H9 (cell line): Measurements from ENCODE around the gene AXIN1. TPM values are rescaled to one million over a fixed set of nuclear protein-coding genes. Genes with fewer than 3 reads are reported as not detected.
A peak's percentile ranks its signal among the peaks of the same experiment; 100 is the strongest.

Experiments used
- DNase-seq: peaks from one replicate; pipeline ENCODE4 v3.0.0-alpha.2; 2017
- H2AFZ ChIP-seq: one replicate; pipeline ENCODE4 v1.6.1; 2013; ENCODE audit warnings: mild to moderate bottlenecking, low read length, control low read depth, moderate library complexity
- H2AK5ac ChIP-seq: 2 replicates; pipeline ENCODE4 v1.6.1; 2013; ENCODE audit warnings: low read length, control low read depth, mixed read lengths; ENCODE audit not compliant: insufficient read length
- H2BK120ac ChIP-seq: one replicate; pipeline ENCODE4 v1.6.1; 2013; ENCODE audit warnings: low read depth, mild to moderate bottlenecking, low read length, control low read depth, inconsistent platforms; ENCODE audit not compliant: poor library complexity, severe bottlenecking
- H2BK12ac ChIP-seq: 2 replicates; pipeline ENCODE4 v1.6.1; 2013; ENCODE audit warnings: low read length, control low read depth, mixed read lengths, low read depth; ENCODE audit not compliant: insufficient read length
- H2BK15ac ChIP-seq: 2 replicates; pipeline ENCODE4 v1.6.1; 2013; ENCODE audit warnings: low read depth, low read length, control low read depth
- H2BK20ac ChIP-seq: one replicate; pipeline ENCODE4 v1.6.1; 2013; ENCODE audit warnings: low read depth, mild to moderate bottlenecking, low read length, control low read depth, inconsistent platforms; ENCODE audit not compliant: poor library complexity, severe bottlenecking
- H2BK5ac ChIP-seq: 2 replicates; pipeline ENCODE4 v1.6.1; 2013; ENCODE audit warnings: low read length, control low read depth, mixed read lengths; ENCODE audit not compliant: insufficient read length
- H3K14ac ChIP-seq: 2 replicates; pipeline ENCODE4 v1.6.1; 2013; ENCODE audit warnings: low read length, control low read depth; ENCODE audit not compliant: insufficient read depth
- H3K18ac ChIP-seq: 2 replicates; pipeline ENCODE4 v1.6.1; 2013; ENCODE audit warnings: low read depth, mild to moderate bottlenecking, mixed read lengths, low read length, control low read depth; ENCODE audit not compliant: insufficient read length
- H3K23ac ChIP-seq: 2 replicates; pipeline ENCODE4 v1.6.1; 2013; ENCODE audit warnings: low read length, control low read depth, mixed read lengths, low read depth; ENCODE audit not compliant: insufficient read length
- H3K23me2 ChIP-seq: 2 replicates; pipeline ENCODE4 v1.6.1; 2013; ENCODE audit warnings: low read depth, mild to moderate bottlenecking, mixed read lengths, low read length, control low read depth; ENCODE audit not compliant: insufficient read length, poor library complexity, severe bottlenecking
- H3K27ac ChIP-seq: 2 replicates; pipeline ENCODE4 v1.5.1; 2013; ENCODE audit warnings: low read length, control low read depth, mixed read lengths, low read depth; ENCODE audit not compliant: insufficient read length
- H3K27me3 ChIP-seq: 2 replicates; pipeline ENCODE4 v1.6.1; 2013; ENCODE audit warnings: low read length, control low read depth, inconsistent platforms; ENCODE audit not compliant: insufficient read depth
- H3K4ac ChIP-seq: 2 replicates; pipeline ENCODE4 v1.6.1; 2013; ENCODE audit warnings: low read depth, mild to moderate bottlenecking, control low read depth, inconsistent platforms, low read length, moderate library complexity
- H3K4me1 ChIP-seq: 2 replicates; pipeline ENCODE4 v1.6.1; 2013; ENCODE audit warnings: low read length, control low read depth, inconsistent platforms; ENCODE audit not compliant: insufficient read depth
- H3K4me2 ChIP-seq: 2 replicates; pipeline ENCODE4 v1.6.1; 2013; ENCODE audit warnings: low read length, control low read depth, mixed read lengths; ENCODE audit not compliant: insufficient read length, insufficient read depth
- H3K56ac ChIP-seq: 2 replicates; pipeline ENCODE4 v1.6.1; 2013; ENCODE audit warnings: low read depth, mild to moderate bottlenecking, mixed read lengths, low read length, control low read depth; ENCODE audit not compliant: insufficient read length
- H3K79me1 ChIP-seq: 2 replicates; pipeline ENCODE4 v1.6.1; 2013; ENCODE audit warnings: low read depth, mild to moderate bottlenecking, moderate library complexity, low read length, control low read depth, inconsistent platforms; ENCODE audit not compliant: insufficient read depth, poor library complexity, severe bottlenecking
- H3K79me2 ChIP-seq: 2 replicates; pipeline ENCODE4 v1.6.1; 2013; ENCODE audit warnings: low read length, control low read depth, inconsistent platforms; ENCODE audit not compliant: insufficient read depth
- H3K9ac ChIP-seq: 2 replicates; pipeline ENCODE4 v1.6.1; 2013; ENCODE audit warnings: low read length, control low read depth, mixed read lengths; ENCODE audit not compliant: insufficient read length; ENCODE audit errors: extremely low read depth
- H3K9me3 ChIP-seq: one replicate; pipeline ENCODE4 v1.6.1; 2013; ENCODE audit warnings: low read depth, low read length, inconsistent platforms; ENCODE audit not compliant: control insufficient read depth
- H3T11ph ChIP-seq: one replicate; pipeline ENCODE4 v1.6.1; 2013; ENCODE audit warnings: mild to moderate bottlenecking, low read length, control low read depth, inconsistent platforms
- H4K20me1 ChIP-seq: one replicate; pipeline ENCODE4 v1.6.1; 2013; ENCODE audit not compliant: control insufficient read depth, insufficient read length, insufficient read depth
- H4K5ac ChIP-seq: 2 replicates; pipeline ENCODE4 v1.6.1; 2013; ENCODE audit warnings: low read depth, mild to moderate bottlenecking, mixed read lengths, low read length, control low read depth; ENCODE audit not compliant: insufficient read length
- H4K8ac ChIP-seq: replicated peaks from 2 replicates; pipeline ENCODE4 v1.6.1; 2013; ENCODE audit warnings: low read length, control low read depth, mixed read lengths, low read depth; ENCODE audit not compliant: insufficient read length
- H4K91ac ChIP-seq: 2 replicates; pipeline ENCODE4 v1.6.1; 2013; ENCODE audit warnings: low read depth, mild to moderate bottlenecking, moderate library complexity, mixed read lengths, low read length, control low read depth; ENCODE audit not compliant: insufficient read length
- H3K27ac Mint-ChIP-seq, 3 experiments: 2 replicates in 2 of 3; 3 replicates in 1 of 3; pipeline ENCODE4 v1.8.0; 2020 to 2021; ENCODE audit warnings: mixed read lengths in 3 of 3, mild to moderate bottlenecking in 1 of 3, moderate library complexity in 1 of 3
- H3K27me3 Mint-ChIP-seq: 2 replicates; pipeline ENCODE4 v1.8.0; 2021; ENCODE audit warnings: low read depth, mild to moderate bottlenecking, moderate library complexity, mixed read lengths
- H3K36me3 Mint-ChIP-seq, 3 experiments: 2 replicates in 2 of 3; 3 replicates in 1 of 3; pipeline ENCODE4 v1.8.0; 2020 to 2021; ENCODE audit warnings: low read depth in 3 of 3, mixed read lengths in 3 of 3; ENCODE audit not compliant: insufficient read depth in 1 of 3
- H3K4me1 Mint-ChIP-seq, 2 experiments: 2 replicates each; pipeline ENCODE4 v1.8.0; 2020; ENCODE audit warnings: mixed read lengths in 2 of 2
- H3K4me3 Mint-ChIP-seq, 2 experiments: 2 replicates in 1 of 2; 3 replicates in 1 of 2; pipeline ENCODE4 v1.8.0; 2020 to 2021; ENCODE audit warnings: mild to moderate bottlenecking in 2 of 2, mixed read lengths in 2 of 2, moderate library complexity in 1 of 2
- H3K9me3 Mint-ChIP-seq, 2 experiments: 2 replicates in 1 of 2; 3 replicates in 1 of 2; pipeline ENCODE4 v1.8.0; 2020; ENCODE audit warnings: mild to moderate bottlenecking in 2 of 2, mixed read lengths in 2 of 2, moderate library complexity in 1 of 2
- CTCF ChIP-seq: fragments of 200-600 bp; sonication (generic); conservative IDR thresholded peaks from 3 replicates; pipeline ENCODE4 v1.8.0; 2021; ENCODE audit warnings: antibody characterized with exemption, mild to moderate bottlenecking
- WGBS: extraction: QIAGEN DNeasy Blood & Tissue Kit; methylation state at CpG from one replicate; pipeline ENCODE4 v1.1.7; 2013; ENCODE audit warnings: missing lambda C conversion rate, low lambda C conversion rate, mixed read lengths; ENCODE audit not compliant: insufficient read length; ENCODE audit errors: extremely low coverage; 5-methylcytosine and 5-hydroxymethylcytosine counted together
- total RNA-seq: library from RNA; stranded (reverse); gene quantifications from 2 replicates; pipeline ENCODE4 v1.2.1, GENCODE V29; 2021

Gene AXIN1
- total RNA-seq, 1 experiment from 2014 or later = 50.9 TPM

DNA sequence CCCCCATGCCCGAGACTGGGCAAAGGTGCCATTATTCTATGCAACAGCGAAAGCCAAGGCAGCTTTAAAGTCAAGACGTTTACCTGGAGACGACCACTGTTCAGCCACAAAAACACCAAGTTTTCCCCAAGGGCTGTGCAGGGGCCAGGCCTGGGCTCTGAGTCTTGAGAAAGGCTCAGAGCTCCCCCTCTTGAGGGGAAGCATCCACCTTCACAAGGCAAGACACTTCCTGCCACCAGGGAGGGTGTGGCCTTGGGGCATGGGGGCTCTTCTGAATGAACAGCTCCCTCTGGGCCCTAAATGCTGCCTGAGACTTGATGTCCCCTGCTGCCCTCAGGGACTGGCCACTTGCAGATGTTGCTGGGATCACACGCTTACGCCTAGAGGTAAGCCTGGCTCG is 43.0 kb downstream of the AXIN1 start:
- Histone ChIP-seq H3K4me2 (no peak overlapping the region), H4K8ac (no peak overlapping the region), H3K4ac (no peak overlapping the region), H2BK12ac (no peak overlapping the region), H3K14ac (no peak overlapping the region), H3T11ph (no peak overlapping the region), H4K5ac (no peak overlapping the region), H3K23ac (no peak overlapping the region), H3K9me3 (no peaks in the 10 kb centered on the region), H3K9ac (no peak overlapping the region), H3K23me2 (no peaks in the 10 kb centered on the region), H3K27ac (no peak overlapping the region), H3K79me1 (no peaks in the 10 kb centered on the region), H2BK15ac (no peak overlapping the region), H2BK5ac (no peak overlapping the region), H3K56ac (no peak overlapping the region), H2AFZ (no peak overlapping the region), H3K79me2 (no peaks in the 10 kb centered on the region; the same call in 1 of the 2 replicates), H2BK20ac (no peak overlapping the region), H4K20me1 (no peaks in the 10 kb centered on the region), H2AK5ac (no peak overlapping the region), H4K91ac (no peak overlapping the region), H3K4me1 (no peaks in the 10 kb centered on the region), H3K27me3 (no peaks in the 10 kb centered on the region), H3K18ac (no peak overlapping the region), H2BK120ac (no peak overlapping the region)
- Mint-ChIP-seq H3K4me3 (no peak overlapping the region; a peak in 1 of 5 replicates), H3K9me3 (no peaks in the 10 kb centered on the region), H3K27ac (peak overlapping the region in 2 of 3 experiments; percentile 66 to 67; a peak in 4 of 7 replicates), H3K27me3 (no peaks in the 10 kb centered on the region), H3K36me3 (peaks cover 13 to 61% (median 54%) of the 10 kb centered on the region in 3 experiments; a peak in 6 of 7 replicates), H3K4me1 (no peaks in the 10 kb centered on the region)
- TF ChIP-seq CTCF = 0 out of 3 replicates have a peak, but pooled peaks have one; percentile 14
- no peak for DNase-seq
- no CpG with 5 or more reads among the region's 7 CpGs for WGBS
